GM23338 (cell line): Measurements from ENCODE around the gene GLB1L. TPM values are rescaled to one million over a fixed set of nuclear protein-coding genes. Genes with fewer than 3 reads are reported as not detected.

Source experiments
- ATAC-seq: fragments of 200-7000 bp; cut with Tn5 transposase; 3 replicates; pipeline ENCODE4 v1.9.1; 2020
- DNase-seq: peaks from one replicate; pipeline ENCODE4 v3.0.0-alpha.2; 2015; ENCODE audit warnings: low spot score
- H2AFZ ChIP-seq: fragments of 200-600 bp; sonication (generic); 2 replicates; pipeline ENCODE4 v1.8.0; 2016; ENCODE audit warnings: antibody characterized with exemption, mild to moderate bottlenecking, moderate library complexity
- H3F3A ChIP-seq: fragments of 200-600 bp; sonication (generic); replicated peaks from 2 replicates; pipeline ENCODE4 v1.8.0; 2017; ENCODE audit warnings: antibody characterized with exemption, mixed run types, low read depth
- H3K27ac ChIP-seq: fragments of 200-600 bp; sonication (generic); 2 replicates; pipeline ENCODE4 v1.6.1; 2016; ENCODE audit warnings: low read depth
- H3K27me3 ChIP-seq: fragments of 200-600 bp; sonication (generic); 2 replicates; pipeline ENCODE4 v1.8.0; 2016; ENCODE audit warnings: mild to moderate bottlenecking, mixed run types, moderate library complexity; ENCODE audit not compliant: insufficient read depth
- H3K36me3 ChIP-seq: fragments of 200-600 bp; sonication (generic); 2 replicates; pipeline ENCODE4 v1.8.0; 2016; ENCODE audit warnings: mild to moderate bottlenecking; ENCODE audit not compliant: insufficient read depth
- H3K4me1 ChIP-seq: fragments of 200-600 bp; sonication (generic); 2 replicates; pipeline ENCODE4 v1.8.0; 2016; ENCODE audit warnings: mild to moderate bottlenecking, moderate library complexity; ENCODE audit not compliant: insufficient read depth
- H3K4me2 ChIP-seq: fragments of 200-600 bp; sonication (generic); 2 replicates; pipeline ENCODE4 v1.7.1; 2017; ENCODE audit warnings: mixed run types
- H3K4me3 ChIP-seq: fragments of 200-600 bp; sonication (generic); 2 replicates; pipeline ENCODE4 v1.6.1; 2016; ENCODE audit warnings: mixed run types
- H3K79me2 ChIP-seq: fragments of 200-600 bp; sonication (generic); replicated peaks from 2 replicates; pipeline ENCODE4 v1.8.0; 2017; ENCODE audit warnings: mild to moderate bottlenecking; ENCODE audit not compliant: insufficient read depth
- H3K9me2 ChIP-seq: fragments of 200-600 bp; sonication (generic); 2 replicates; pipeline ENCODE4 v1.8.0; 2017; ENCODE audit not compliant: insufficient read depth
- H4K20me1 ChIP-seq: fragments of 200-600 bp; sonication (generic); replicated peaks from 2 replicates; pipeline ENCODE4 v1.8.0; 2017; ENCODE audit warnings: mild to moderate bottlenecking; ENCODE audit not compliant: insufficient read depth
- H3K27ac Mint-ChIP-seq: 2 replicates; pipeline ENCODE4 v1.8.0; 2020; ENCODE audit warnings: inconsistent platforms, mild to moderate bottlenecking, moderate library complexity, mixed read lengths
- H3K27me3 Mint-ChIP-seq: 3 replicates; pipeline ENCODE4 v1.8.0; 2022; ENCODE audit warnings: low read depth, mild to moderate bottlenecking, moderate library complexity, mixed read lengths, inconsistent platforms; ENCODE audit not compliant: insufficient read depth, poor library complexity
- H3K36me3 Mint-ChIP-seq: 3 replicates; pipeline ENCODE4 v1.8.0; 2021; ENCODE audit warnings: low read depth, mild to moderate bottlenecking, inconsistent platforms, moderate library complexity, mixed read lengths
- H3K4me1 Mint-ChIP-seq: 3 replicates; pipeline ENCODE4 v1.8.0; 2020; ENCODE audit warnings: mild to moderate bottlenecking, inconsistent platforms, mixed read lengths
- H3K4me3 Mint-ChIP-seq: 3 replicates; pipeline ENCODE4 v1.8.0; 2021; ENCODE audit warnings: moderate library complexity, mild to moderate bottlenecking, inconsistent platforms, mixed read lengths
- H3K9me3 Mint-ChIP-seq: 3 replicates; pipeline ENCODE4 v1.8.0; 2020; ENCODE audit warnings: moderate library complexity, mild to moderate bottlenecking, inconsistent platforms, mixed read lengths
- CTCF ChIP-seq, 2 experiments: fragments of 200-600 bp in 1 of 2; sonication (generic) in 1 of 2; conservative IDR thresholded peaks; 2 replicates each; pipeline versions ENCODE4 v1.5.1 to v1.6.1; 2016 to 2017; ENCODE audit warnings: antibody characterized with exemption in 2 of 2, low read depth in 2 of 2, mild to moderate bottlenecking in 2 of 2, moderate library complexity in 1 of 2
- ETS1 ChIP-seq: IDR thresholded peaks from 2 replicates; pipeline ENCODE4 v1.6.1; 2016; ENCODE audit warnings: antibody characterized with exemption
- EZH2 ChIP-seq: fragments of 200-600 bp; sonication (generic); IDR thresholded peaks from one replicate; pipeline ENCODE4 v1.8.0; 2017; ENCODE audit warnings: antibody characterized with exemption, mild to moderate bottlenecking, low read depth; ENCODE audit not compliant: unreplicated experiment
- EZH2phosphoT487 ChIP-seq: fragments of 200-600 bp; sonication (generic); IDR thresholded peaks from one replicate; pipeline ENCODE4 v1.8.1; 2018; ENCODE audit warnings: antibody characterized with exemption; ENCODE audit not compliant: unreplicated experiment
- JUNB ChIP-seq: IDR thresholded peaks from one replicate; pipeline ENCODE4 v1.6.1; 2016; ENCODE audit warnings: antibody characterized with exemption; ENCODE audit not compliant: unreplicated experiment
- NANOG ChIP-seq: IDR thresholded peaks from 2 replicates; pipeline ENCODE4 v1.6.1; 2016; ENCODE audit warnings: antibody characterized with exemption, borderline replicate concordance
- REST ChIP-seq: IDR thresholded peaks from one replicate; pipeline ENCODE4 v1.6.1; 2018; ENCODE audit warnings: antibody characterized with exemption; ENCODE audit not compliant: unreplicated experiment
- ZNF114 ChIP-seq: fragments of 250-450 bp; sonication (Bioruptor Pico); IDR thresholded peaks from 2 replicates; pipeline ENCODE4 v1.5.0; 2020; ENCODE audit warnings: mild to moderate bottlenecking, moderate library complexity
- ZNF331 ChIP-seq: fragments of 250-450 bp; sonication (Bioruptor Pico); IDR thresholded peaks from 2 replicates; pipeline ENCODE4 v1.5.0; 2020; ENCODE audit warnings: low read depth, mild to moderate bottlenecking, moderate library complexity
- ZNF462 ChIP-seq: fragments of 250-450 bp; sonication (Bioruptor Pico); IDR thresholded peaks from 2 replicates; pipeline ENCODE4 v1.5.0; 2020; ENCODE audit warnings: mild to moderate bottlenecking, moderate library complexity
- polyA plus RNA-seq: library from polyadenylated mRNA; unstranded; fragments of >200 nt; fragmentation: Nextera tagmentation; extraction: Ambion mirVana; gene quantifications from 2 replicates; pipeline ENCODE4 v1.2.1, GENCODE V29; 2016
- total RNA-seq: library from RNA; depleted of rRNA; stranded (reverse); fragments of >200 nt; shearing (Covaris generic); gene quantifications from 2 replicates; pipeline ENCODE4 v1.2.3, GENCODE V29; 2014

Gene GLB1L
- total and polyA plus RNA-seq, 2 experiments from 2014 or later, result 1.7 to 5.4 TPM

- peaks cover 3% of the 10 kb centered on the region for H4K20me1 ChIP-seq
- H3K36me3 Mint-ChIP-seq, result peaks cover 68% of the 10 kb centered on the region
- H3K79me2 ChIP-seq, result peaks cover 16% of the 10 kb centered on the region
- no peak overlapping the region for H3K27ac Mint-ChIP-seq
- H3K4me2 ChIP-seq, result no peak overlapping the region
- H3K27me3 ChIP-seq, result no peaks in the 10 kb centered on the region
- no peak for ATAC-seq
- H3K4me3 ChIP-seq, result no peak overlapping the region
- H3K9me3 Mint-ChIP-seq, result peaks cover 2% of the 10 kb centered on the region; the same call in 1 of the 3 replicates
- peaks cover 27% of the 10 kb centered on the region for H3K36me3 ChIP-seq
- no peak overlapping the region for H3K4me3 Mint-ChIP-seq
- H3K9me2 ChIP-seq, result no peaks in the 10 kb centered on the region
- peaks cover 7% of the 10 kb centered on the region for H3F3A ChIP-seq
- H2AFZ ChIP-seq, result no peak overlapping the region
- H3K27me3 Mint-ChIP-seq, result peaks cover 5% of the 10 kb centered on the region
- DNase-seq, result no peak
- H3K4me1 Mint-ChIP-seq, result peaks cover 4% of the 10 kb centered on the region
- TF ChIP-seq ZNF331 (CRISPR knock-in tag) (no peak), EZH2 (no peak), ZNF114 (CRISPR knock-in tag) (no peak), ZNF462 (CRISPR knock-in tag) (no peak), EZH2phosphoT487 (no peak), REST (no peak), JUNB (no peak), ETS1 (no peak), NANOG (no peak), CTCF (conservative IDR thresholded peaks at IDR 0.05; ENCODE audit: low read depth in 2 of 2) (no peak)
- no peak overlapping the region for H3K27ac ChIP-seq
- peaks cover 7% of the 10 kb centered on the region for H3K4me1 ChIP-seq
Measured at GRCh38 chr2:219234331-219234730, 10.9 kb downstream of the GLB1L start.
